Right lobe of liver (tissue), 4 donors: ENCODE measurements around the gene MYPN.

Experiments used
- POLR2A ChIP-seq: fragments of 450-650 bp; IDR thresholded peaks from one replicate; pipeline ENCODE4 v1.6.1; 2017; ENCODE audit warnings: antibody characterized with exemption, mild to moderate bottlenecking
- TF ChIP-seq, protein P1 (sequence below), 4 donors: fragments of 200-600 bp in 3 of 4; fragments of 450-650 bp in 1 of 4; IDR thresholded peaks; one replicate each; pipeline versions ENCODE4 v1.5.1 to v1.8.0; 2016 to 2022; ENCODE audit warnings: antibody characterized with exemption in 4 of 4, mild to moderate bottlenecking in 2 of 4
- donor health status: DM: no; HTN: no; CAD: no.
- donor health status: DM: no; HTN: no; CAD: no.
- donor health status: DM: no; HTN: yes; CAD: no.

DNA sequence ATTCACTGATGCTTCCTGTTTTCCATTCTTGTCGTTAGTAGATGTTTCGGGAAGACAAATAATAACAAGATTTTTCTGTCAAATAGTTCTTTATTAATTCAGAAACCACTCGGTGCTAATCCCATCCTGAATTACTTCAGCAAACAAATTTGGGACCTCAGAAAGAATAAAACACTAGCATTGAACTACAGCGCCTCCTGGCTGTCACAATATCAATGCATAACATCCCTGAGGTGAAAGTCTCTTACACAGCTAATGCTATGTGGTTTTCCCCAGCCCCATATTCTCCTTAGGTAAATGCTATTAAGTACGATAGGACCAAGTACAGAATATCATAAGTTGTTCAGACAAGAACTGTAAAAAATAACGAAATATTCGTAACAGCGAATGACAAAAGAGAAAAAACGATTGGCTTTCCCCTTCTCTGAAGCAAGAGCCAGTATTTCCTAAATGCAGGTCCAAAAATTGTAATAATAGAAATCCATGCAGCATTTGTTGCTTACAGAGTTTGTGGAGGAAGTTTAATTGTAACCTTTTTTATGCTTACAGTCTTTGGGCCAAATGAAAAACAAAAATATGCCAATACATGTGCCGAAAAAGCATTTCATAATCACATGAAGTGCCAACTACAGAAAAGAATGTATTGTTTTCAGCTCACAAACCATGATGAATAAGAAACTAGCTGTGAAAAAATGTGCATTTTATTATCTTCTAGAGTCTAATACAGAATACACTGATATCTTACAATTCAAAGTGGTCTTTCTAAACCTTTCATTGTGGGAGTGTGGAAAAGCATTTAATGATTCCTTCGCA is 47.3 kb downstream of the MYPN start:
- TF ChIP-seq, protein P1, sequence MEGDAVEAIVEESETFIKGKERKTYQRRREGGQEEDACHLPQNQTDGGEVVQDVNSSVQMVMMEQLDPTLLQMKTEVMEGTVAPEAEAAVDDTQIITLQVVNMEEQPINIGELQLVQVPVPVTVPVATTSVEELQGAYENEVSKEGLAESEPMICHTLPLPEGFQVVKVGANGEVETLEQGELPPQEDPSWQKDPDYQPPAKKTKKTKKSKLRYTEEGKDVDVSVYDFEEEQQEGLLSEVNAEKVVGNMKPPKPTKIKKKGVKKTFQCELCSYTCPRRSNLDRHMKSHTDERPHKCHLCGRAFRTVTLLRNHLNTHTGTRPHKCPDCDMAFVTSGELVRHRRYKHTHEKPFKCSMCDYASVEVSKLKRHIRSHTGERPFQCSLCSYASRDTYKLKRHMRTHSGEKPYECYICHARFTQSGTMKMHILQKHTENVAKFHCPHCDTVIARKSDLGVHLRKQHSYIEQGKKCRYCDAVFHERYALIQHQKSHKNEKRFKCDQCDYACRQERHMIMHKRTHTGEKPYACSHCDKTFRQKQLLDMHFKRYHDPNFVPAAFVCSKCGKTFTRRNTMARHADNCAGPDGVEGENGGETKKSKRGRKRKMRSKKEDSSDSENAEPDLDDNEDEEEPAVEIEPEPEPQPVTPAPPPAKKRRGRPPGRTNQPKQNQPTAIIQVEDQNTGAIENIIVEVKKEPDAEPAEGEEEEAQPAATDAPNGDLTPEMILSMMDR (IDR thresholded peaks at IDR 0.05), result peak; percentile 70 to 89 (median 86)
- no peak for TF ChIP-seq POLR2A
